ENCODE measurements around the gene PCDHGB2. TPM values are rescaled to one million over a fixed set of nuclear protein-coding genes. Genes with fewer than 3 reads are reported as not detected.

The PCDHGB2 gene
- total and polyA plus RNA-seq, 2 experiments from 2014 or later: 0.33 TPM; not detected in 1

DNA sequence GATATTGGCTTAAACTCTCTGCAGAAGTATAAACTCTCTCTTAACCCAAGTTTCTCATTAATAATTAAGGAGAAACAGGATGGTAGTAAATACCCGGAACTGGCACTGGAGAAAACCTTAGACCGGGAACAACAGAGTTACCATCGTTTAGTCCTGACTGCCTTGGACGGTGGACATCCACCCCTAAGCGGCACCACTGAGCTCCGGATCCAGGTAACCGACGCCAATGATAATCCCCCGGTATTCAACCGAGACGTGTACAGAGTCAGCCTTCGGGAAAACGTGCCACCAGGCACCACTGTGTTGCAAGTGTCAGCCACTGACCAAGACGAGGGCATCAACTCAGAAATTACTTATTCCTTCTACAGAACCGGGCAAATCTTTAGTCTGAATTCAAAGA is 38.8 kb downstream of the PCDHGB2 start:
- no peaks in the 10 kb centered on the region for H3K79me2 ChIP-seq
- no peaks in the 10 kb centered on the region for H3K27me3 ChIP-seq
- H3K4me2 ChIP-seq: no peak overlapping the region
- no peak overlapping the region for H3K27ac ChIP-seq
- no peaks in the 10 kb centered on the region for H3K36me3 ChIP-seq (replicated peaks; ENCODE audit: insufficient read depth, low read depth)
- H3K4me3 ChIP-seq: no peak overlapping the region
- no peaks in the 10 kb centered on the region for H3K4me1 ChIP-seq (ENCODE audit: insufficient read depth)
- H4K20me1 ChIP-seq (ENCODE audit: insufficient read depth, poor library complexity, severe bottlenecking): no peaks in the 10 kb centered on the region
- DNase-seq (ENCODE audit: low spot score): no peak
- no peaks in the 10 kb centered on the region for H3K9me2 ChIP-seq (replicated peaks; ENCODE audit: insufficient read depth)
- no peak overlapping the region for H2AFZ ChIP-seq
- 96% methylated on average over 15 of the region's 15 CpGs for WGBS (ENCODE audit: low lambda C conversion rate, missing lambda C conversion rate)
- TF ChIP-seq, protein P1, sequence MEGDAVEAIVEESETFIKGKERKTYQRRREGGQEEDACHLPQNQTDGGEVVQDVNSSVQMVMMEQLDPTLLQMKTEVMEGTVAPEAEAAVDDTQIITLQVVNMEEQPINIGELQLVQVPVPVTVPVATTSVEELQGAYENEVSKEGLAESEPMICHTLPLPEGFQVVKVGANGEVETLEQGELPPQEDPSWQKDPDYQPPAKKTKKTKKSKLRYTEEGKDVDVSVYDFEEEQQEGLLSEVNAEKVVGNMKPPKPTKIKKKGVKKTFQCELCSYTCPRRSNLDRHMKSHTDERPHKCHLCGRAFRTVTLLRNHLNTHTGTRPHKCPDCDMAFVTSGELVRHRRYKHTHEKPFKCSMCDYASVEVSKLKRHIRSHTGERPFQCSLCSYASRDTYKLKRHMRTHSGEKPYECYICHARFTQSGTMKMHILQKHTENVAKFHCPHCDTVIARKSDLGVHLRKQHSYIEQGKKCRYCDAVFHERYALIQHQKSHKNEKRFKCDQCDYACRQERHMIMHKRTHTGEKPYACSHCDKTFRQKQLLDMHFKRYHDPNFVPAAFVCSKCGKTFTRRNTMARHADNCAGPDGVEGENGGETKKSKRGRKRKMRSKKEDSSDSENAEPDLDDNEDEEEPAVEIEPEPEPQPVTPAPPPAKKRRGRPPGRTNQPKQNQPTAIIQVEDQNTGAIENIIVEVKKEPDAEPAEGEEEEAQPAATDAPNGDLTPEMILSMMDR (IDR thresholded peaks at IDR 0.05; ENCODE audit: poor library complexity): no peak
- TF ChIP-seq EZH2 (IDR thresholded peaks at IDR 0.05; ENCODE audit: borderline replicate concordance) (no peak), EZH2phosphoT487 (IDR thresholded peaks at IDR 0.05; ENCODE audit: low read depth, severe bottlenecking, unreplicated experiment) (no peak)
- H3K9me3 ChIP-seq (ENCODE audit: low read depth): peaks cover 44% of the 10 kb centered on the region

DNA sequence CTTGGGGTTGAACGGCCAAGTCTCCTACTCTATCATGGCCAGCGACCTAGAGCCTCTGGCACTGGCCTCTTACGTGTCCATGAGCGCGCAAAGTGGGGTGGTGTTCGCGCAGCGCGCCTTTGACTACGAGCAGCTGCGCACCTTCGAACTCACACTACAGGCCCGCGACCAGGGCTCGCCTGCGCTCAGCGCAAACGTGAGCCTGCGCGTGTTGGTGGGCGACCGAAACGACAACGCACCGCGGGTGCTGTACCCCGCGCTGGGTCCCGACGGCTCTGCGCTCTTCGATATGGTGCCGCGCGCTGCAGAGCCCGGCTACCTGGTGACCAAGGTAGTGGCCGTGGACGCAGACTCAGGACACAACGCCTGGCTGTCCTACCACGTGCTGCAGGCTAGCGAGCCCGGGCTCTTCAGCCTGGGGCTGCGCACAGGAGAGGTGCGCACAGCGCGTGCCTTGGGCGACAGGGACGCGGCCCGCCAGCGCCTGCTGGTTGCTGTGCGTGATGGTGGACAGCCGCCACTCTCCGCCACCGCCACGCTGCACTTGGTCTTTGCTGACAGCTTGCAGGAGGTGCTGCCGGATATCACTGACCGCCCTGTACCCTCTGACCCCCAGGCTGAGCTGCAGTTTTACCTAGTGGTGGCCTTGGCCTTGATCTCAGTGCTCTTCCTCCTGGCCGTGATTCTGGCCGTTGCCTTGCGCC is 39.9 kb downstream of the PCDHGB2 start:
- Histone ChIP-seq H3K9me3 (ENCODE audit: low read depth) (peaks cover 37% of the 10 kb centered on the region), H3K79me2 (no peaks in the 10 kb centered on the region), H4K20me1 (ENCODE audit: insufficient read depth, poor library complexity, severe bottlenecking) (no peaks in the 10 kb centered on the region), H3K4me2 (no peak overlapping the region), H3K27me3 (no peaks in the 10 kb centered on the region), H3K4me3 (no peak overlapping the region), H3K36me3 (replicated peaks; ENCODE audit: insufficient read depth, low read depth) (no peaks in the 10 kb centered on the region), H3K4me1 (ENCODE audit: insufficient read depth) (no peaks in the 10 kb centered on the region), H3K9me2 (replicated peaks; ENCODE audit: insufficient read depth) (no peaks in the 10 kb centered on the region), H2AFZ (no peak overlapping the region), H3K27ac (no peak overlapping the region)
- no peak for DNase-seq (ENCODE audit: low spot score)
- no peak for TF ChIP-seq EZH2phosphoT487 (IDR thresholded peaks at IDR 0.05; ENCODE audit: low read depth, severe bottlenecking, unreplicated experiment)
- TF ChIP-seq EZH2 (IDR thresholded peaks at IDR 0.05; ENCODE audit: borderline replicate concordance): no peak
- TF ChIP-seq, protein P1 (IDR thresholded peaks at IDR 0.05; ENCODE audit: poor library complexity): no peak
- WGBS (ENCODE audit: low lambda C conversion rate, missing lambda C conversion rate): 96% methylated on average over 60 of the region's 61 CpGs

DNA sequence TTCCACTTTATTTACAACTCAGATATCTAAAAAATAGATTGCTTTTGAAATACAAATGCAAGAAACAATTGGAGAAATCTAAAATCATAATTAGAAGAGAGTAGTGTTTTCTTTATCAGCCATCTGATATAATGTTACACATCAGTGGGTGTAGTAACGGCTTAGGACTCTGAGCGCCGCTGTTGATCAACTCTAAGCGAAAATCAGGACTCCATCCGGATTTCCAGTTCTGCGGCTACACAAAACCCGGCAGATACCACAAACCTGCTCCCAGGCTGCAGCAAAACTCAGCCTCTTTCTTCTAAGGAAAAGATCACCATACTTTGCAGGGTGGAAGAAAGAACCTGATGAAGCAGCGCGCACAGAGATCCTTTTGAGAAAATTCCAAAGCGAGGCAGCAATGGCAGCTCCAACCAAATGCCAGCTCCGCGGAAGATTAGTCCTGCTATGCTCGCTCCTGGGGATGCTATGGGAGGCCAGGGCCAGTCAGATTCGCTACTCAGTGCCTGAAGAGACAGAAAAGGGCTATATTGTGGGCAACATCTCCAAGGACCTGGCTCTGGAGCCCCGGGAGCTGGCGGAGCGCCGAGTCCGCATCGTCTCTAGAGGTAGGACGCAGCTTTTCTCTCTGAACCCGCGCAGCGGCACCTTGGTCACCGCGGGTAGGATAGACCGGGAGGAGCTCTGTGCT is 42.9 kb downstream of the PCDHGB2 start, which contains the start of gene PCDHGA9:
Gene PCDHGA9 (plus strand): TSS at position 226 of the 691 bp plus-strand sequence. CDS start 175 bp downstream, at position 401.
- Histone ChIP-seq H4K20me1 (ENCODE audit: insufficient read depth, poor library complexity, severe bottlenecking) (no peaks in the 10 kb centered on the region), H3K9me2 (replicated peaks; ENCODE audit: insufficient read depth) (no peaks in the 10 kb centered on the region), H3K36me3 (replicated peaks; ENCODE audit: insufficient read depth, low read depth) (peaks cover 2% of the 10 kb centered on the region), H3K4me3 (no peak within 1 kb of the TSS), H3K4me2 (no peak within 1 kb of the TSS), H3K9me3 (ENCODE audit: low read depth) (peaks cover 17% of the 10 kb centered on the region), H2AFZ (no peak within 1 kb of the TSS), H3K79me2 (no peaks in the 10 kb centered on the region), H3K27ac (no peak within 1 kb of the TSS), H3K27me3 (no peaks in the 10 kb centered on the region), H3K4me1 (ENCODE audit: insufficient read depth) (no peaks in the 10 kb centered on the region)
- DNase-seq (ENCODE audit: low spot score): no peak
- WGBS (ENCODE audit: low lambda C conversion rate, missing lambda C conversion rate): 95% methylated on average over 27 of the region's 27 CpGs
- TF ChIP-seq EZH2 (IDR thresholded peaks at IDR 0.05; ENCODE audit: borderline replicate concordance) (no peak), EZH2phosphoT487 (IDR thresholded peaks at IDR 0.05; ENCODE audit: low read depth, severe bottlenecking, unreplicated experiment) (no peak)
- TF ChIP-seq, protein P1 (IDR thresholded peaks at IDR 0.05; ENCODE audit: poor library complexity): no peak

All from hepatocyte (in vitro differentiated cells).